DND-41 (cell line): ENCODE results near the gene FOXP1.

Source experiments
- ATAC-seq: fragments of 200-7000 bp; cut with Tn5 transposase; 3 replicates; pipeline ENCODE4 v1.9.1; 2021; ENCODE audit warnings: low read depth; ENCODE audit not compliant: insufficient read depth
- DNase-seq: peaks from one replicate; pipeline ENCODE4 v3.0.0-alpha.2; 2020
- H2AFZ ChIP-seq: 2 replicates; pipeline ENCODE4 v1.6.0; 2012; ENCODE audit warnings: low read depth, low read length
- H3K27ac ChIP-seq: 2 replicates; pipeline ENCODE4 v1.5.1; 2012; ENCODE audit warnings: low read length, inconsistent platforms
- H3K27me3 ChIP-seq: fragments of 200-600 bp; sonication (generic); 2 replicates; pipeline ENCODE4 v1.6.0; 2012; ENCODE audit warnings: low read length, mild to moderate bottlenecking, inconsistent platforms; ENCODE audit not compliant: insufficient read depth, poor library complexity
- H3K36me3 ChIP-seq: 2 replicates; pipeline ENCODE4 v1.5.1; 2012; ENCODE audit warnings: low read length, inconsistent platforms; ENCODE audit not compliant: insufficient read depth
- H3K4me1 ChIP-seq: 2 replicates; pipeline ENCODE4 v1.5.1; 2012; ENCODE audit warnings: mild to moderate bottlenecking, low read length; ENCODE audit not compliant: insufficient read depth
- H3K4me2 ChIP-seq: 2 replicates; pipeline ENCODE4 v1.6.0; 2012; ENCODE audit warnings: mild to moderate bottlenecking, moderate library complexity, low read length, inconsistent platforms; ENCODE audit not compliant: insufficient read depth
- H3K4me3 ChIP-seq, 2 experiments: fragments of 200-600 bp in 1 of 2; shearing (Covaris generic) in 1 of 2; 2 replicates each; pipeline ENCODE4 v1.5.1; 2012 to 2016; ENCODE audit warnings: inconsistent platforms in 2 of 2, low read length in 2 of 2, mild to moderate bottlenecking in 2 of 2, low read depth in 1 of 2, moderate library complexity in 1 of 2
- H3K79me2 ChIP-seq: 2 replicates; pipeline ENCODE4 v1.6.0; 2012; ENCODE audit warnings: low read length, inconsistent platforms; ENCODE audit not compliant: insufficient read depth
- H3K9ac ChIP-seq: 2 replicates; pipeline ENCODE4 v1.6.0; 2012; ENCODE audit warnings: low read depth, mild to moderate bottlenecking, inconsistent platforms, low read length, moderate library complexity
- H3K9me3 ChIP-seq: 2 replicates; pipeline ENCODE4 v1.5.1; 2012; ENCODE audit warnings: low read length, moderate library complexity, mild to moderate bottlenecking, inconsistent platforms; ENCODE audit not compliant: insufficient read depth, severe bottlenecking
- H4K20me1 ChIP-seq: 2 replicates; pipeline ENCODE4 v1.6.0; 2012; ENCODE audit warnings: low read length; ENCODE audit not compliant: insufficient read depth
- EZH2 ChIP-seq: IDR thresholded peaks from 3 replicates; pipeline ENCODE4 v1.6.1; 2012; ENCODE audit warnings: borderline replicate concordance, low read depth, mild to moderate bottlenecking, moderate library complexity, low read length, inconsistent platforms; ENCODE audit not compliant: severe bottlenecking
- TF ChIP-seq, protein P1 (sequence below): IDR thresholded peaks from 2 replicates; pipeline ENCODE4 v1.5.1; 2012; ENCODE audit warnings: borderline replicate concordance, low read length, moderate library complexity, mild to moderate bottlenecking; ENCODE audit not compliant: poor library complexity, severe bottlenecking; ENCODE audit errors: extremely low read depth

The FOXP1 gene

DNA sequence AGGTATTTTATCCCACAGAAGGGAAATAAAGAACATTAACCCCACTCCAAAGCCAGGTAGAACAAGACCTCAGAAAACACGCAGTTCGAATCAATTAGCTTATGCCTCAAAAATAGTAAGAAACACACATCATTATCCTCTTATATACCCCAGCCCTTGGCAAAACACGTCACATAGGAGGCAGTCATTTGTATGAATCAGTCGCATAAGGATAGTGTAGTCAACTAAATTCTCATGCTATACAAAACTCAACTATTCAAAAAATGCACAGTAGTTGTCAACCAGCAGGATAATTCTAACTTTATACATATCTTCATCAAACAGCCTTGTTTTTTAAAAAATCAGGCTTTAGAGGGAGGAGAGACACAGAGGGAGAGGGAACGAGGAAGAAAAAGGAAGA is 298.4 kb downstream of the FOXP1 start:
- no peak overlapping the region for H3K4me3 ChIP-seq

DNA sequence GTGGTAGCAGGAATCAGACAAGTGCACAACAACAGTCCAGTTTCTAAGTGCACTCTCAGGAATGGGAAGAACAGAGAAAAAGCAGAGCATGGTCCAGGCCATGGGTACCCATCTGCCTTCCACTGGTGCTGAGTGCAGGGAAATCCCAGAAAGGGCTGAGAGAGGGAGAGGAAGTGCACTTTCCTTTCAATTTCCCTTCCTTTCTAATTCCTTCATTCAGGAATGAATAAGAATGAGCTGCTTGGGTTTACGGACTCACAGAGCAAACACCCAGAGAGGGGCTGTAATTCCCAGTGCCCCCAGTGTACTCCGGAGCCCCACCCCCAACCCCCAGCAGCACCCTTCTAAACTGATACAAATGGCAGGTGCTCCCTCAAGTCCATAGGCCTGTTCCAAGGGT is 300.6 kb downstream of the FOXP1 start:
- H3K9ac ChIP-seq, result no peak overlapping the region
- H3K36me3 ChIP-seq, result no peaks in the 10 kb centered on the region
- peaks cover 3% of the 10 kb centered on the region; the same call in 1 of the 2 replicates for H3K79me2 ChIP-seq
- no peaks in the 10 kb centered on the region for H3K4me1 ChIP-seq
- no peak overlapping the region for H2AFZ ChIP-seq
- no peak for ATAC-seq
- no peaks in the 10 kb centered on the region for H3K9me3 ChIP-seq
- H3K27ac ChIP-seq, result no peak overlapping the region
- TF ChIP-seq EZH2, result no peak
- TF ChIP-seq, protein P1, sequence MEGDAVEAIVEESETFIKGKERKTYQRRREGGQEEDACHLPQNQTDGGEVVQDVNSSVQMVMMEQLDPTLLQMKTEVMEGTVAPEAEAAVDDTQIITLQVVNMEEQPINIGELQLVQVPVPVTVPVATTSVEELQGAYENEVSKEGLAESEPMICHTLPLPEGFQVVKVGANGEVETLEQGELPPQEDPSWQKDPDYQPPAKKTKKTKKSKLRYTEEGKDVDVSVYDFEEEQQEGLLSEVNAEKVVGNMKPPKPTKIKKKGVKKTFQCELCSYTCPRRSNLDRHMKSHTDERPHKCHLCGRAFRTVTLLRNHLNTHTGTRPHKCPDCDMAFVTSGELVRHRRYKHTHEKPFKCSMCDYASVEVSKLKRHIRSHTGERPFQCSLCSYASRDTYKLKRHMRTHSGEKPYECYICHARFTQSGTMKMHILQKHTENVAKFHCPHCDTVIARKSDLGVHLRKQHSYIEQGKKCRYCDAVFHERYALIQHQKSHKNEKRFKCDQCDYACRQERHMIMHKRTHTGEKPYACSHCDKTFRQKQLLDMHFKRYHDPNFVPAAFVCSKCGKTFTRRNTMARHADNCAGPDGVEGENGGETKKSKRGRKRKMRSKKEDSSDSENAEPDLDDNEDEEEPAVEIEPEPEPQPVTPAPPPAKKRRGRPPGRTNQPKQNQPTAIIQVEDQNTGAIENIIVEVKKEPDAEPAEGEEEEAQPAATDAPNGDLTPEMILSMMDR, result no peak
- H3K27me3 ChIP-seq, result no peaks in the 10 kb centered on the region
- H4K20me1 ChIP-seq, result peaks cover 3% of the 10 kb centered on the region; the same call in 1 of the 2 replicates
- H3K4me2 ChIP-seq, result no peak overlapping the region
- no peak for DNase-seq
- H3K4me3 ChIP-seq, result no peak overlapping the region

More for the DNA sequence above, 298.4 kb downstream of the FOXP1 start:
- no peak overlapping the region for H2AFZ ChIP-seq
- TF ChIP-seq EZH2, result no peak
- TF ChIP-seq, protein P1, result no peak
- H3K27ac ChIP-seq, result no peak overlapping the region
- no peaks in the 10 kb centered on the region for H3K36me3 ChIP-seq
- no peaks in the 10 kb centered on the region; the same call in 1 of the 2 replicates for H4K20me1 ChIP-seq
- no peaks in the 10 kb centered on the region for H3K27me3 ChIP-seq
- no peak for DNase-seq
- no peak for ATAC-seq
- no peak overlapping the region for H3K4me2 ChIP-seq
- H3K79me2 ChIP-seq, result peaks cover 3% of the 10 kb centered on the region; the same call in 1 of the 2 replicates
- no peaks in the 10 kb centered on the region for H3K9me3 ChIP-seq
- no peak overlapping the region for H3K9ac ChIP-seq
- H3K4me1 ChIP-seq, result no peaks in the 10 kb centered on the region

DNA sequence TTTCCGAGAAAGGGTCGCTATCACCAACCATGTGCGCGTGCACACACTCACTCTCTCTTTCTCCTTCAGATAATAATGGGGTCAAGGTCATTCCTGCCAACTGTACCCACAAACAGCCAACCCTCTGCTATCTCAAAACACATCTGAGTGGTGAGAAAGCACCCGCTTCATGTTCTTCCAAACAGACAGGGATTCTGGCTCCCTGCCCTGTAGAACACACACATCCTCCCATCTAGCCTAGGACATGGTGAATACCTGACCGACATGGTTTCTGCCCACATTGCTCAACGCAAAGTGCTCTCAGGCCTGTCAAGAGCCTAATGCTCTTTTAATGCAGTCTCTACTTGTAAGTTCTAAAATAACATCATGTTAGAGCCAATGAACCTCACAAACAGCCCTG is 302.2 kb downstream of the FOXP1 start:
- H3K4me3 ChIP-seq, result no peak overlapping the region
- no peaks in the 10 kb centered on the region for H3K4me1 ChIP-seq
- no peak overlapping the region for H2AFZ ChIP-seq
- no peaks in the 10 kb centered on the region for H3K36me3 ChIP-seq
- peak overlapping the region; percentile 32; the same call in 1 of the 2 replicates for H3K27ac ChIP-seq
- no peak overlapping the region for H3K4me2 ChIP-seq
- peaks cover 3% of the 10 kb centered on the region; the same call in 1 of the 2 replicates for H4K20me1 ChIP-seq
- TF ChIP-seq, protein P1, result no peak
- no peak for TF ChIP-seq EZH2
- peaks cover 3% of the 10 kb centered on the region; the same call in 1 of the 2 replicates for H3K79me2 ChIP-seq
- H3K9ac ChIP-seq, result no peak overlapping the region
- no peaks in the 10 kb centered on the region for H3K9me3 ChIP-seq
- H3K27me3 ChIP-seq, result no peaks in the 10 kb centered on the region
- DNase-seq, result no peak
- no peak for ATAC-seq
